Measurements from ENCODE around the gene TOP2B. TPM values are rescaled to one million over a fixed set of nuclear protein-coding genes. Genes with fewer than 3 reads are reported as not detected.

Gene TOP2B
- 119 and 123 TPM in 2 replicates for total RNA-seq

GRCh38 chr3:25664812-25665314 is at the start of gene TOP2B:
TOP2B (minus strand) TSS chr3:25664907; CDS start chr3:25664297, 610 bp downstream.
- intact Hi-C loops (cut with micrococcal nuclease): loop anchor here (1.0 to 10.0 kb wide), 8 partner anchors 57 to 1860 kb away; partner anchors contain the start of genes NGLY1, NKIRAS1, OXSM and RPL15

DNA sequence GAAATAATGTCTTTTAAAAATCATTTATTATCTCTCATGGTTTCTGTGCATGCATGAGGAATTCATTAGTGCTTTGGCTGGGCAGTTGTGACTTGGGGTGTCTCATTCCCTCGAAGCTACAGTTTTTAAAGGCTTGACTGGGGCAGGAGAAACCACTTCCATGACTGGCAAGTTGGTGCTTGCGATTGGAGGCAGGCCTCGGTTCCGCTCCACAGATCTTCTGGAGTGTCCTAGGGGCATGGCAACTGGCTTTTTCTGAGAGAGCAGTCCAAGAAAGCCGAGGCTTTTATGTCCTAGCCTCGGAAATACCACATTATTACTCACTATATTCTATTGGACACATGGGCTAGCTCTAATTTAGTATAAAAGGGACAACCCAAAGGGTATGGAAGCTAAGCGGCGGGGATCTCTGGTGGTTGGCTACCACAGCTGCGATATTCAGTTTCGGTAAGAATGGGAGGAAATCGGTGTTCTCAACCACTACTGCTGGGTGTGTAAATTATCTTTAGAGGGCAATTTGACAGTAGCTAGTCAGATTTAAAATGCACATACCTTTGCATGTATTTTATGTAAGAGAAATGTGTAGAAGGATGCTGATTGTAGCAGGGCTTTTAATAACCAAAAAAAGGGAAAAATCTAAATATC is 48.8 kb upstream of the TOP2B start:
- intact Hi-C loops (cut with micrococcal nuclease): no loop called here

- intact Hi-C loops (cut with micrococcal nuclease): no loop called here
These were observed 46.4 kb upstream of the TOP2B start for GRCh38 chr3:25711090-25711489.

GRCh38 chr3:25708036-25708435 is 43.3 kb upstream of the TOP2B start:
- intact Hi-C loops (cut with micrococcal nuclease): no loop called here

GRCh38 chr3:25707268-25707926 is 42.7 kb upstream of the TOP2B start:
- intact Hi-C loops (cut with micrococcal nuclease): no loop called here

DNA sequence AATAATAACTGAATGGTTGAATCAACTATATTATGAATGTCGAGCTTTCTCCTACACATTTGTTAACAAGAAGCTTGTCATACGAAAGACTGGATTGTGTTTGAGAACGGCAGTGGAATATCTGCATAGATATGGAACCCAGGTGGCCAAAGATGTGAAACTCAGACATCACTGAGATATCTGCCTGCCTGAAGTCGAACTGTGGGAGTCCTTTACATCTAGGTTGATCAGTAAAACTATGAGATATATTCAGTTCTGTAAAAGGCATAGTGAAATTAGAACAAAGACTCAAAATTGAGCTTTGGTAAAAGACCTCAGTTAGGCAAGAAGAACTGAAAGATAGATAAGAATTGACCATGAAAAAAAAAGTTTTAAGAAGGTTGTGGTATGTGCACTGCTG is 41.5 kb upstream of the TOP2B start:
- intact Hi-C loops (cut with micrococcal nuclease): no loop called here

GRCh38 chr3:25697553-25697952 is 32.8 kb upstream of the TOP2B start:
- intact Hi-C loops (cut with micrococcal nuclease): no loop called here

- intact Hi-C loops (cut with micrococcal nuclease): no loop called here
These were observed 31.2 kb upstream of the TOP2B start for GRCh38 chr3:25695731-25696420.

DNA sequence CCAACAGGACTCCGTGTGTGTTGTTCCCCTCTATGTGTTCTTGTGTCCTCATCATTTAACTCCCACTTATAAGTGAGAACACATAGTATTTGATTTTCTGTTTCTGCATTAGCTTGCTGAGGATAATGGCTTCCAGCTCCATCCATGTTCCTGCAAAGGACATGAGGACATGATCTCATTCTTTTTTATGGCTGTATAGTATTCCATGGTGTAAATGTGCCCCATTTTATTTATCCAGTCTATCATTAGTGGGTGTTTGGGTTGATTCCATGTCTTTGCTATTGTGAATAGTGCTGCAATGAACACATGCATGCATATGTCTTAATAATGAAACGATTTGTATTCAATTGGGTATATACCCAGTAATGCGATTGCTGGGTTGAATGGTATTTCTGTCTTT is 28.5 kb upstream of the TOP2B start:
- intact Hi-C loops (cut with micrococcal nuclease): no loop called here

DNA sequence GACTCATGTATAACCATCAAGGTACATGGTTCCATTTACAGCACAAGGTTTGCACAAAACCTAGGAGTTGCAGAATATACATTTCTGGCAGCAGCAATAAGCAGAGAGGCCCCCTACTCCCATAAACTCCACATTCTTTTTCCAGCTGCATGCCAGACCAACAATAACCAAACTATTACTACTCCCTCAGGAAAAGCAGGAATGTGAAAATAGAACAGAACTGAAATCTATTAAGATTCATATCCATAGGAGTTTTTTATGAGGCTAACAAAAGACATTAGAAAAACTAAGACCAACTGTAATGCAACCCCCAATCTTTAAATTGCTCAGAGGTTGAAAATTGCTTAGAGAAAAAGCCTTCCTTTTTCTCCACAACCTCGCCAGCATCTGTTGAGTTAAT is 27.6 kb upstream of the TOP2B start:
- intact Hi-C loops (cut with micrococcal nuclease): no loop called here

- intact Hi-C loops (cut with micrococcal nuclease): no loop called here
These were observed 26.2 kb upstream of the TOP2B start for GRCh38 chr3:25690768-25691533.

- intact Hi-C loops (cut with micrococcal nuclease): no loop called here
These were observed 24.5 kb upstream of the TOP2B start for GRCh38 chr3:25689226-25689625.

DNA sequence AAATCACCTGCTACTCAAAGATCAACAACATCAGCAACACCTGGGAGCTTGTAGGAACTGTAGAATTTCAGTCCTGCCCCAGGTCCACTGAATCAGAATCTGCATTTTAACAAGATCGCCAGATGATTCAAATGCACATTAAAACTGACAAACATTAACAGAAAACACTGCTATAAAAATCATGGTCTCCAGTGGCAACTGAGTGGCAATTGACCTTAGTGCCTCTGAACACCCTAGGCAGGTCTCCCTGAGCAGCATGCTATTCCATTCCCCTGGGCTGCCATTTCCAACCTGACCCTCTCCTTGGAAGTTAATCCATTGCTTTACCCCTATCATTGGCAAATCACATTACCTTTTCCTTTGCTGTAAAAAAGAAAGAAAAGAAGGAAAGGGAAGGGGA is 23.0 kb upstream of the TOP2B start:
- intact Hi-C loops (cut with micrococcal nuclease): no loop called here

DNA sequence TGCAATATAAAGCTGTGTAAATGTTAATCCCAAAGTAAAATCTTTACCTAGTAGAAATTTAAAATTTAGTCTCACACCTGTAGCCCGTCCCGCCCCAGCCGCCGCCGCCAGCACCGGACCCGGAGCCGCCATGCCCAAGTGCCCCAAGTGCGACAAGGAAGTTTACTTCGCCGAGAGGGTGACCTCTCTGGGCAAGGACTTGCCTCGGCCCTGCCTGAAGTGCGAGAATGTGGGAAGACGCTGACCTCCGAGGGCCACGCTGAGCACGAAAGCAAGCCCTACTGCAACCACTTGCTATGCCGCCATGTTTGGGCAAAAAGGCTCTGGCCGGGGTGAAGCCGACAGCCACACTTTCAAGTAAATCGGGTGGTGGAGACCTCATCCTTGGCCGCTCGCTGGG is 22.1 kb upstream of the TOP2B start:
- intact Hi-C loops (cut with micrococcal nuclease): no loop called here

DNA sequence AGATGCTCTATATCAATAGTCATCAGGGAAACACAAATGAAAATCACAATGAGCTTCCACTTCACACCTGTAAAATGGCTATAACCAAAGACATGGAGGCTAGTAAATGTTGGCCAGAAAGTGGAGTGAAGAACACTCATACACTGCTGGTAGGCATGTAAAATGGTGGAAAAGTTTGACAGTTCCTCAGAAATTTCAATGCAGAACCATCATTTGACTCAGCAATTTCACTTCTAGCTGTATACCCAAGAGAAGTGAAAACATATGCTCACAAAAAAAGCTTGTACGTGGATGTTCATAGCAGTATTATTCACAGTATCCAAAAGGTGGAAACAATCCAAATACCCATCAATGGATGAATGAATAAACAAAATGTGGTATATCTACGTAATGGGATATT is 19.2 kb upstream of the TOP2B start:
- intact Hi-C loops (cut with micrococcal nuclease): no loop called here

GRCh38 chr3:25683410-25683809 is 18.7 kb upstream of the TOP2B start:
- intact Hi-C loops (cut with micrococcal nuclease): no loop called here

DNA sequence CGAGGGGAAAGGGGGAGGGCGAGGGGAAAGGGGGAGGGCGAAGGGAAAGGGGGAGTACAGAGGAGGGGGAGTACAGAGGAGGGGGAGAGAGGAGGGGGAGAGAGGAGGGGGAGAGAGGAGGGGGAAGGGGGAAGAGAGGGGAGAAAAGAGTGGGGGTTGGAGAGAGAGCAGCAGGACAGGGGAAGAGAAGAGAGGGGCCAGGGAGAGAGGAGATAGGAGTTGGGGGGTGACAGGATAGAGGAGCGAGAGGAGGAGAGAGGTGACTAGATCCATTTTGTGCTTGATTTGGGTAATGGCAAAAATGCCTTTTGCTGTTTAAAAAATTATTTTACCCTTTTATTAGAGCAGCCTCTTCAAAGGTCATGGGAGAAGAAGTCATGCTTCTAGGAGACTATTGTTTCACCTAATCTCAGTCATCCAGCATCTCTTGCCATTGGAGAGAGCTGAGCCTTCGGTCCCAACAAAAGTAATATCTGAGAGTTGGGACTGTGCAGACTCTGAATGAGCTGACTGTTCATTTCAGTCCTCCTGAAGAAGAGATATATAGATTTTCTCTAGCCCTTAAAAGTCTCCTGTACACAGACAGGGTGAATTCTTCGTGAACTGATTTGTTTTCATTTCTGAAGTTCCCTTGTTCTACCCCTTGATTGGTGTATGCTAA is 15.1 kb upstream of the TOP2B start:
- intact Hi-C loops (cut with micrococcal nuclease): no loop called here

DNA sequence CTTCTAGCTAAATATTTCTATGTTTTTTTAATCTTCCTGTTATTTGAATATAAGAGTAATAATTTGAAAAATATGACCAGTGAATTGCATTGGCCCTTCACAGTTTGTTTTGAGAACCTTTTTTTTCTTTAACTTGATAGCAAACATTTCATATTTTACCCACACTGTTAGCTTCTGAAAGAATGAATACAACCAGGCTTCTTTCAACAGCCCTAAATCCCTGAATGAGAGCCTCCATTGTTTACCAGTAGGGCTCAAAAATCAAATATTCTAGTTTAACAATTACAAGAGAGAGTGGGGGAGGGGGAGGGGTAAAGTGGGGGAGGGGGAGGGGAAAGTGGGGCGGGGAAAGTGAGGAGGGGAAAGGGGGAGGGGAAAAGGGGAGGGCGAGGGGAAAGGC is 14.5 kb upstream of the TOP2B start:
- intact Hi-C loops (cut with micrococcal nuclease): no loop called here

- intact Hi-C loops (cut with micrococcal nuclease): no loop called here
These were observed 13.9 kb upstream of the TOP2B start for GRCh38 chr3:25678581-25678980.

DNA sequence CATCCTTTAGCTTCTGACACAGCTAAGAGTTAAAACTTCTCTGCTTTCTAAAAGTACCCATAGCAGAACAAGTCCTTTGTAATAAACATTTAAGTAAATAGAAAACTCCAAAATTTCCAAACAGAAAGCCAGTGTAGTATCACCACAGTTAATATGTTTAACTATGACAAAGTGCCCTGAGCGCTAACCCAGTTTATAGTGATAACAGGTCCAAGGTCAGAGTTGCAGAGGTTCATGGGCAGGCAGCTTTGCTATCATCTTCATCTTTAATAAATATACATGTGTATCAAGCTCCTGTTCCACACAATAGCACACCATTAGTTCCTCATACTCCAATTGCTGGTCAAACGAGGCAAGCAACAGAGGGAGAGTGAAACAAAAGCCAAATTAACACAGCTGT is 12.4 kb upstream of the TOP2B start:
- intact Hi-C loops (cut with micrococcal nuclease): no loop called here

GRCh38 chr3:25674670-25675069 is 10.0 kb upstream of the TOP2B start:
- intact Hi-C loops (cut with micrococcal nuclease): no loop called here
